Measurements from ENCODE around the gene TMEM131.
A peak's percentile ranks its signal among the peaks of the same experiment; 100 is the strongest.
"Not testable (repeated sequence)": the region's sequence is repeated elsewhere in the genome, so short reads cannot be mapped to it uniquely, and the experiment has no call there.

TMEM131 gene

GRCh38 chr2:97950329-97951154 is 45.2 kb downstream of the TMEM131 start:
- peak; percentile 12 to 31 for DNase-seq

- peak; percentile 73 to 86 for DNase-seq
Measured at GRCh38 chr2:97948926-97949325, 46.8 kb downstream of the TMEM131 start.

GRCh38 chr2:97945791-97946190 is 50.0 kb downstream of the TMEM131 start:
- no peak for DNase-seq

- DNase-seq = no peak
Measured at GRCh38 chr2:97936881-97937280, 58.9 kb downstream of the TMEM131 start.

GRCh38 chr2:97936199-97936598 is 59.5 kb downstream of the TMEM131 start:
- no peak for DNase-seq

GRCh38 chr2:97935719-97936161 is 60.0 kb downstream of the TMEM131 start:
- DNase-seq = no peak

GRCh38 chr2:97932975-97933662 is 62.6 kb downstream of the TMEM131 start:
- peak in 1 of 2 donors; percentile 16 for DNase-seq

GRCh38 chr2:97931858-97932225 is 63.9 kb downstream of the TMEM131 start:
- no peak for DNase-seq

GRCh38 chr2:97931118-97931857 is 64.5 kb downstream of the TMEM131 start:
- peak; percentile 76 to 77 for DNase-seq

- no peak for DNase-seq
Measured at GRCh38 chr2:97928591-97928990, 67.2 kb downstream of the TMEM131 start.

- peak in 1 of 2 donors; percentile 29 for DNase-seq
Measured at GRCh38 chr2:97926946-97927345, 68.8 kb downstream of the TMEM131 start.

- no peak for DNase-seq
Measured at GRCh38 chr2:97924194-97924593, 71.6 kb downstream of the TMEM131 start.

GRCh38 chr2:97919858-97920257 is 75.9 kb downstream of the TMEM131 start:
- no peak for DNase-seq

- no peak for DNase-seq
Measured at GRCh38 chr2:97918818-97919217, 76.9 kb downstream of the TMEM131 start.

GRCh38 chr2:97917668-97918067 is 78.1 kb downstream of the TMEM131 start:
- DNase-seq = not testable (repeated sequence)

GRCh38 chr2:97914691-97915213 is 81.0 kb downstream of the TMEM131 start:
- no peak for DNase-seq

GRCh38 chr2:97913846-97914245 is 81.9 kb downstream of the TMEM131 start:
- DNase-seq = no peak

- peak in 1 of 2 donors; percentile 28 for DNase-seq
Measured at GRCh38 chr2:97911922-97912575, 83.7 kb downstream of the TMEM131 start.

GRCh38 chr2:97911206-97911921 is 84.4 kb downstream of the TMEM131 start:
- DNase-seq = peak; percentile 73 to 93

- no peak for DNase-seq
Measured at GRCh38 chr2:97910403-97911205, 85.1 kb downstream of the TMEM131 start.

GRCh38 chr2:97908208-97908676 is 87.5 kb downstream of the TMEM131 start:
- peak in 1 of 2 donors; percentile 29 for DNase-seq
